KMS-11 (cell line): ENCODE results near the gene TMEM131.
A peak's percentile ranks its signal among the peaks of the same experiment; 100 is the strongest.

Experiments used
- H2AFZ ChIP-seq: fragments of 200-600 bp; sonication (generic); 2 replicates; pipeline ENCODE4 v1.6.1; 2016; ENCODE audit warnings: antibody characterized with exemption, mixed run types, low read depth
- H3K27ac ChIP-seq: fragments of 200-600 bp; sonication (generic); 2 replicates; pipeline ENCODE4 v1.6.1; 2016; ENCODE audit warnings: mild to moderate bottlenecking, mixed run types
- H3K27me3 ChIP-seq: fragments of 200-600 bp; sonication (generic); 2 replicates; pipeline ENCODE4 v1.6.1; 2017; ENCODE audit warnings: mild to moderate bottlenecking, low read depth, mixed run types, moderate library complexity; ENCODE audit not compliant: insufficient read depth
- H3K36me3 ChIP-seq: fragments of 200-600 bp; sonication (generic); 2 replicates; pipeline ENCODE4 v1.6.1; 2017; ENCODE audit warnings: mild to moderate bottlenecking, mixed run types; ENCODE audit not compliant: insufficient read depth
- H3K4me1 ChIP-seq: fragments of 200-600 bp; sonication (generic); 2 replicates; pipeline ENCODE4 v1.6.1; 2016; ENCODE audit warnings: mild to moderate bottlenecking, low read depth, mixed run types; ENCODE audit not compliant: poor library complexity, severe bottlenecking
- H3K4me2 ChIP-seq: fragments of 200-600 bp; sonication (generic); 2 replicates; pipeline ENCODE4 v1.7.0; 2016; ENCODE audit warnings: mild to moderate bottlenecking, mixed run types
- H3K4me3 ChIP-seq: fragments of 200-600 bp; sonication (generic); IDR thresholded peaks from 2 replicates; pipeline ENCODE4 v1.6.1; 2017; ENCODE audit warnings: low read depth, low read length, mixed read lengths; ENCODE audit not compliant: insufficient read depth
- H3K79me2 ChIP-seq: fragments of 200-600 bp; sonication (generic); 2 replicates; pipeline ENCODE4 v1.6.1; 2016; ENCODE audit warnings: low read depth, mixed run types; ENCODE audit not compliant: insufficient read depth
- H3K9ac ChIP-seq: fragments of 200-600 bp; sonication (generic); 2 replicates; pipeline ENCODE4 v1.6.1; 2016; ENCODE audit warnings: mild to moderate bottlenecking, mixed run types
- H4K20me1 ChIP-seq: fragments of 200-600 bp; sonication (generic); 2 replicates; pipeline ENCODE4 v1.6.1; 2016; ENCODE audit warnings: mild to moderate bottlenecking, mixed run types; ENCODE audit not compliant: insufficient read depth
- TF ChIP-seq, protein P1 (sequence below): fragments of 200-600 bp; sonication (generic); conservative IDR thresholded peaks from 2 replicates; pipeline ENCODE4 v1.6.1; 2017; ENCODE audit warnings: low read depth, mild to moderate bottlenecking, antibody characterized with exemption, low read length, moderate library complexity, mixed read lengths

TMEM131 gene

DNA sequence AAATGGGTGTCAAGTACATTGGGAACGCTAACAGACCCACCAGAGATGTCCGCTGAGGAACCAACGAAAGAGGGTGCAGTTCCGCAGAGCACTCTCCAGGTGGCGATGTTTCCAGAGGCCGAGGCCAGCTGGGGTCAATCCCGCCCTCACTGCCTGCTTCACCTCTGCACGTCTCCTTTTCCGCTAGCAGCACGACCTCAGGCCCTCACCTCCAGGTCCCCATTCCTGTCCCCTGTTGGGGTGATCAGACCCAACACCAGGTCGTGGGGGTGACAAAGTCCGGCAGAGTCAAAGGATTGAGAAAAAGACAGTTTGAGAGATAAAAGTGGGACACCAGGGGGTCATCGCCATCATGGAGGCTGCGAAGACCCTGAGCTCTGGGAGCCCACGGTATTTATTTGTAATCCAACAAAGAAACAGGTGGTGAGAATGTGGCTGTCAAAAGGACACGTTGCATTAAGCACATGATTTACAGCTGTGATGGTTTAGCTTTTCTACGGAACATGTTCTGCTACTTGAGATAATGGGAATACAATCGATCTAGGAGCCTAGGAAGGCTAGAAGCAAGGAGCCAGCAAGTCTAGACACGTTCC lies 255.1 kb downstream of the TMEM131 start:
- H3K27me3 ChIP-seq = no peaks in the 10 kb centered on the region
- H3K9ac ChIP-seq = no peak overlapping the region
- no peaks in the 10 kb centered on the region for H3K4me1 ChIP-seq
- no peak overlapping the region for H2AFZ ChIP-seq
- TF ChIP-seq, protein P1, sequence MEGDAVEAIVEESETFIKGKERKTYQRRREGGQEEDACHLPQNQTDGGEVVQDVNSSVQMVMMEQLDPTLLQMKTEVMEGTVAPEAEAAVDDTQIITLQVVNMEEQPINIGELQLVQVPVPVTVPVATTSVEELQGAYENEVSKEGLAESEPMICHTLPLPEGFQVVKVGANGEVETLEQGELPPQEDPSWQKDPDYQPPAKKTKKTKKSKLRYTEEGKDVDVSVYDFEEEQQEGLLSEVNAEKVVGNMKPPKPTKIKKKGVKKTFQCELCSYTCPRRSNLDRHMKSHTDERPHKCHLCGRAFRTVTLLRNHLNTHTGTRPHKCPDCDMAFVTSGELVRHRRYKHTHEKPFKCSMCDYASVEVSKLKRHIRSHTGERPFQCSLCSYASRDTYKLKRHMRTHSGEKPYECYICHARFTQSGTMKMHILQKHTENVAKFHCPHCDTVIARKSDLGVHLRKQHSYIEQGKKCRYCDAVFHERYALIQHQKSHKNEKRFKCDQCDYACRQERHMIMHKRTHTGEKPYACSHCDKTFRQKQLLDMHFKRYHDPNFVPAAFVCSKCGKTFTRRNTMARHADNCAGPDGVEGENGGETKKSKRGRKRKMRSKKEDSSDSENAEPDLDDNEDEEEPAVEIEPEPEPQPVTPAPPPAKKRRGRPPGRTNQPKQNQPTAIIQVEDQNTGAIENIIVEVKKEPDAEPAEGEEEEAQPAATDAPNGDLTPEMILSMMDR = peak; percentile 64
- no peak overlapping the region for H3K4me2 ChIP-seq
- H3K4me3 ChIP-seq = no peak overlapping the region
- H3K36me3 ChIP-seq = no peaks in the 10 kb centered on the region
- no peak overlapping the region for H3K27ac ChIP-seq
- H3K79me2 ChIP-seq = no peaks in the 10 kb centered on the region
- H4K20me1 ChIP-seq = no peaks in the 10 kb centered on the region

DNA sequence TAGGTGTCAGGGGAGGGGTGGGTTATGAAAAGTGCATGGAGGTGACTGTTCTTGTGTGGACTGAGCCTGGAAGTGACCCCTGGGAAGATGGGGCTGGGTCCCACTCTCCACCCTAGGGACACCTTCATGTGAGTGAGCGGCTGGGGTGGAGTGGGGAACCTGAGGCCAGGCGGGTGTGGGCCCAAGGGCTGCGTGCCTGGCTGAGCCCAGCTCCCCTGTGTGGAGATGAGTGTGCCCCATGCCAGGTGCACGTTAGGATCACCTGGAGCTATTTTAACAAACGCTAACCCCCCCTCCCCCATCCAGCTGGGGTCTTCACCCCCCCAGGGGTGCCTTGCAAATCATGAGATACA lies 255.9 kb downstream of the TMEM131 start:
- H3K9ac ChIP-seq = no peak overlapping the region
- no peaks in the 10 kb centered on the region for H3K36me3 ChIP-seq
- H3K79me2 ChIP-seq = no peaks in the 10 kb centered on the region
- H3K4me3 ChIP-seq = no peak overlapping the region
- H3K4me1 ChIP-seq = no peaks in the 10 kb centered on the region
- H3K4me2 ChIP-seq = no peak overlapping the region
- H3K27me3 ChIP-seq = no peaks in the 10 kb centered on the region
- H2AFZ ChIP-seq = no peak overlapping the region
- TF ChIP-seq, protein P1 = no peak
- no peak overlapping the region for H3K27ac ChIP-seq
- H4K20me1 ChIP-seq = no peaks in the 10 kb centered on the region

DNA sequence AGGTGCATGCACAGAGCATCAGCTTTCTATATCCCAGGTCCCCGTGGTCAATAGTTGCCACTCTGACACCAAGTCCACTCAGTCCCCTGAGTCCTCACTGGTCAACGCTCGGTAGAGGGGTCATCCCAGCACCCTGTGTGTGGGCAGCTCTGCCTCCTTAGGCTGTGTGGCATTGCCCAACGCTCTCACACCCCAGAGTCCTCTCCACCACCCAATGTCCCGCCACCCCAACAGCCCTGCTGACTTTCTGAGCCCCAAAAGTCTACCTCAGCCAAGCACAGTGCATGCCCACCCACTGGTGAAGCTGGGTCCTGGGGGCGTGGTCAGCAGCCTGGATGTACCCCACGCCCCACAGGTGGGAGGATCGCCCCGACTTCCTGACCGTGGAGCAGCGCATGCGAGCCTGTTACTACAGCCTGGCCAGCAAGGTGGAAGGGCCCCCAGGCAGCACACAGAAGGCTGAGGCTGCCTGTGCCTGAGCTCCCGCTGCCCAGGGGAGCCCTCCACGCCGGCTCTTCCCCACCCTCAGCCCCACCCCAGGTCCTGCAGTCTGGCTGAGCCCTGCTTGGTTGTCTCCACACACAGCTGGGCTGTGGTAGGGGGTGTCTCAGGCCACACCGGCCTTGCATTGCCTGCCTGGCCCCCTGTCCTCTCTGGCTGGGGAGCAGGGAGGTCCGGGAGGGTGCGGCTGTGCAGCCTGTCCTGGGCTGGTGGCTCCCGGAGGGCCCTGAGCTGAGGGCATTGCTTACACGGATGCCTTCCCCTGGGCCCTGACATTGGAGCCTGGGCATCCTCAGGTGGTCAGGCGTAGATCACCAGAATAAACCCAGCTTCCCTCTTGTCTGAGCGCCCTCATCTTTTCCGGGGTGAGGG lies 256.5 kb downstream of the TMEM131 start:
- no peak overlapping the region for H3K4me3 ChIP-seq
- H3K4me1 ChIP-seq = no peaks in the 10 kb centered on the region
- no peaks in the 10 kb centered on the region for H3K27me3 ChIP-seq
- TF ChIP-seq, protein P1 = no peak
- H2AFZ ChIP-seq = no peak overlapping the region
- no peak overlapping the region for H3K9ac ChIP-seq
- no peak overlapping the region for H3K27ac ChIP-seq
- no peaks in the 10 kb centered on the region for H3K36me3 ChIP-seq
- H4K20me1 ChIP-seq = no peaks in the 10 kb centered on the region
- no peaks in the 10 kb centered on the region for H3K79me2 ChIP-seq
- no peak overlapping the region for H3K4me2 ChIP-seq

DNA sequence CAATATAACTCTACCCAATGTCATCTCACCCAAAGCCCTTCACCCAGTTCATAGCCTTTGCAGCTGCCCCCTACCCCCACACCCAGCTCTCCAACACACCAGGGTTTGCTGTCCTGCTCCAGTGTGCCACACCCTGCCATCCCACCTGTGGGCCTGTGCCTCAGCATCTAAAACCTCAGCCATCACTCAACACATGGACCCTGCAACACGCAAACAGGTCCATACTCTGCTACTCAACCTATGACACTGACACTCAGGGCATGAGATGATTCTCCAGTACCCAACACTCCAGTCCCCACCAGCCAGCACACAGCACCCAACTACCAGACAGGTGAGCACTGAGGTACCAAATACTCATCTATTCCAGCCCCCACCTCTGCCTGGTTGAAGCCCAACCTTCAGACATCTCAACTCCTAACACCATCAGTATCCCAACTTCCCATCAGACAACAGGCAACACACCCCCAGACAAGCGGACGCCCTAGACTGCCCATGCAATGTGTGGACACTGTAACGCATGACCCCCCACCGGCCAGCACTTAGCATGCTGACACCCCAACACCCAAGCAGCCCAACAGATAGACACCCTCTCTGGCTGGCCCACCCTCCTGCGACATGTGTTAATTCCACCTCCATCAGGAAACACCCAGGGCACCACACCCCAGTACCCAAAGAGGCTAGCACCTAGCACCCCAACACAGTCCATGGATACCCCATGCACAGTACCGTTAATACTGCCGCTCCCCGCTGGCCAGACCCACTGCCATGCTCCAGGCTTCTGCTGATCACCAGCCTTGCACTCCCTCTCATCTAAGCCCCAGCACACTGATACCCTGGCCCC lies 257.3 kb downstream of the TMEM131 start:
- TF ChIP-seq, protein P1 = no peak

More for the DNA sequence above, 257.3 kb downstream of the TMEM131 start:
- H3K4me1 ChIP-seq = no peaks in the 10 kb centered on the region
- H3K9ac ChIP-seq = no peak overlapping the region
- no peak overlapping the region for H2AFZ ChIP-seq
- H3K79me2 ChIP-seq = no peaks in the 10 kb centered on the region
- no peaks in the 10 kb centered on the region for H4K20me1 ChIP-seq
- H3K4me3 ChIP-seq = no peak overlapping the region
- no peaks in the 10 kb centered on the region for H3K36me3 ChIP-seq
- H3K27me3 ChIP-seq = no peaks in the 10 kb centered on the region
- no peak overlapping the region for H3K27ac ChIP-seq
- no peak overlapping the region for H3K4me2 ChIP-seq
